Natural killer cell (primary cell): ENCODE results near the gene PNMA8C. TPM values are rescaled to one million over a fixed set of nuclear protein-coding genes. Genes with fewer than 3 reads are reported as not detected.

Source experiments
- ATAC-seq, 3 donors: fragments of 150-1000 bp in 2 of 3; fragments of 200-7000 bp in 1 of 3; cut with Tn5 transposase; 1 replicate in 1 of 3; 2 replicates in 2 of 3; pipeline ENCODE4 v1.10.0; 2021; ENCODE audit warnings: mild to moderate bottlenecking in 2 of 3, moderate library complexity in 2 of 3
- DNase-seq, 2 donors: peaks; one replicate each; pipeline versions ENCODE4 v3.0.0 to v3.0.0-alpha.2; 2013 to 2021; ENCODE audit warnings: mixed read lengths in 1 of 2
- H3K27ac ChIP-seq: one replicate; pipeline ENCODE4 v1.5.1; 2013; ENCODE audit warnings: mild to moderate bottlenecking, low read length
- H3K27me3 ChIP-seq: one replicate; pipeline ENCODE4 v1.6.1; 2013; ENCODE audit warnings: low read length; ENCODE audit not compliant: control insufficient read depth, insufficient read depth
- H3K36me3 ChIP-seq: one replicate; pipeline ENCODE4 v1.6.1; 2013; ENCODE audit warnings: low read length; ENCODE audit not compliant: control insufficient read depth, insufficient read depth
- H3K4me1 ChIP-seq: one replicate; pipeline ENCODE4 v1.6.1; 2013; ENCODE audit warnings: low read length; ENCODE audit not compliant: control insufficient read depth, insufficient read depth
- H3K4me3 ChIP-seq: one replicate; pipeline ENCODE4 v1.5.1; 2013; ENCODE audit warnings: low read length
- H3K9me3 ChIP-seq: one replicate; pipeline ENCODE4 v1.6.1; 2013; ENCODE audit warnings: low read length; ENCODE audit not compliant: control insufficient read depth, insufficient read depth
- H3K27ac Mint-ChIP-seq, 2 donors: one replicate each; pipeline ENCODE4 v1.8.0; 2022; ENCODE audit warnings: mild to moderate bottlenecking in 2 of 2, mixed read lengths in 2 of 2, moderate library complexity in 1 of 2
- H3K27me3 Mint-ChIP-seq, 2 donors: one replicate each; pipeline ENCODE4 v1.8.0; 2022; ENCODE audit warnings: low read depth in 2 of 2, mixed read lengths in 2 of 2
- H3K36me3 Mint-ChIP-seq: one replicate; pipeline ENCODE4 v1.8.0; 2022; ENCODE audit warnings: mixed read lengths
- H3K4me1 Mint-ChIP-seq, 2 donors: one replicate each; pipeline ENCODE4 v1.8.0; 2022; ENCODE audit warnings: mixed read lengths in 2 of 2
- H3K4me3 Mint-ChIP-seq: one replicate; pipeline ENCODE4 v1.8.0; 2022; ENCODE audit warnings: mild to moderate bottlenecking, moderate library complexity, mixed read lengths
- H3K9me3 Mint-ChIP-seq, 2 donors: one replicate each; pipeline ENCODE4 v1.8.0; 2022; ENCODE audit warnings: mixed read lengths in 2 of 2
- WGBS: methylation state at CpG from one replicate; pipeline ENCODE4 v1.1.7; 2013; ENCODE audit warnings: missing lambda C conversion rate; ENCODE audit not compliant: insufficient coverage; 5-methylcytosine and 5-hydroxymethylcytosine counted together
- intact Hi-C: fragments of 100-400 bp; cut with micrococcal nuclease; formaldehyde crosslinking; loops from one replicate; pipeline ENCODE4 v1.14.2; 2022
- total RNA-seq, 4 donors: library from RNA; stranded (reverse); fragments of 120-200 nt in 1 of 4; gene quantifications; one replicate each; pipeline versions ENCODE4 v1.2.3 to v1.2.4, GENCODE V29; 2013 to 2022
- TF ChIP-seq, protein P1 (sequence below): fragments of 200-600 bp; IDR thresholded peaks from one replicate; pipeline ENCODE4 v1.8.0; 2022; ENCODE audit warnings: antibody characterized with exemption

PNMA8C gene
- total RNA-seq: 1 to 10 TPM in 1 of 3 donors, under 1 TPM in 2; 0.55 to 1.2 (median 0.87) TPM
- total RNA-seq (2013): 0.16 TPM

DNA sequence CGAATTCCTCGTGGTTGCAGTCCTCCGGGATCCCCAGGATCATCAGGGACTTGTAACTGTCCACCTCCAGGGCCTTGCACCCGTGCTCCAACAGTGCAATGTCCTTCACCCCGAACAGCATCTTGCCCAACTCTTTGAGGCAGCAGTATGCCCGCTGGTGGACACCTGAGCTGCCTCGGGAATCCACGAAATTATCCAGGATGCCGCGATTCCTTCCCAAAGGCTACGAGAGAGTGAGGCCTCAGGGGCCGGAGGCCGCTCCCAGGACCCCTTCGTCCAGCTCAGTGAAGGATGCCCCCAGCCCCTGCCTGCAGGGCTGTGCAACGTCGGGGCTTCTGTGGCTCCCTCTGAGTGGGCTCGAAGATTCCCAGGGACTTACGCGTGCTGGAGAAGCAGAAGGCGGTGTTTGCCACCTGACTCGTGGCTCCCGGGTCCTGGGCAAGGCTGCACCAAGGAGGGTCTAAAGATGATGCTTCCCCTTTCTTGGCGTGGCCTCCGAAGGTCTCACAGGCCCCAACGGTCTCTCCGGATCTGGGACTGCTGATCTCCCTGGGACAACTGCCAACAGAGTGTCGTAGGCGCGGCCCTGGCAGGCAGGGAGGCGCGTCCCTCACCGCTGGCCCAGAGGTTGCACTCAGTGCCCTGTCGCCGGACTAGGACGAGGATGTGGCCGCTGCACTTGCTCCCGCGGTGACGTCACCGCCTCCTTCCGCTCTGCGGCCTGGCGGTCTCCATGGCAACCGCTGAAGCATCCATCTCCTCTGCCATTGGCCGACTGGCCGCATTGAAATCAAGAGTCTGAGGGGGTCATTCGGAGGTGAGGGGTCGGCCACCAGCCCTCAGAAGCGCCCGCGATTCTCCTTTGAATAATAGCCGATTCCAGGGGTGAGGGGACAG is at the start of gene PNMA8C:
PNMA8C (minus strand) TSS at position 698 of the 897 bp plus-strand sequence; CDS start at position 121, 577 bp downstream.
- Mint-ChIP-seq H3K4me3 (peak within 1 kb of the TSS; percentile 90), H3K27me3 (peaks cover 31 to 41% of the 10 kb centered on the region in 2 donors), H3K9me3 (no peaks in the 10 kb centered on the region), H3K27ac (peak within 1 kb of the TSS; percentile 87 to 91), H3K36me3 (no peaks in the 10 kb centered on the region), H3K4me1 (peaks cover 29 to 42% of the 10 kb centered on the region in 2 donors)
- Histone ChIP-seq H3K27me3 (peaks cover 30% of the 10 kb centered on the region), H3K4me1 (peaks cover 21% of the 10 kb centered on the region), H3K4me3 (peak within 1 kb of the TSS; percentile 14), H3K36me3 (no peaks in the 10 kb centered on the region), H3K27ac (no peak within 1 kb of the TSS), H3K9me3 (no peaks in the 10 kb centered on the region)
- TF ChIP-seq, protein P1, sequence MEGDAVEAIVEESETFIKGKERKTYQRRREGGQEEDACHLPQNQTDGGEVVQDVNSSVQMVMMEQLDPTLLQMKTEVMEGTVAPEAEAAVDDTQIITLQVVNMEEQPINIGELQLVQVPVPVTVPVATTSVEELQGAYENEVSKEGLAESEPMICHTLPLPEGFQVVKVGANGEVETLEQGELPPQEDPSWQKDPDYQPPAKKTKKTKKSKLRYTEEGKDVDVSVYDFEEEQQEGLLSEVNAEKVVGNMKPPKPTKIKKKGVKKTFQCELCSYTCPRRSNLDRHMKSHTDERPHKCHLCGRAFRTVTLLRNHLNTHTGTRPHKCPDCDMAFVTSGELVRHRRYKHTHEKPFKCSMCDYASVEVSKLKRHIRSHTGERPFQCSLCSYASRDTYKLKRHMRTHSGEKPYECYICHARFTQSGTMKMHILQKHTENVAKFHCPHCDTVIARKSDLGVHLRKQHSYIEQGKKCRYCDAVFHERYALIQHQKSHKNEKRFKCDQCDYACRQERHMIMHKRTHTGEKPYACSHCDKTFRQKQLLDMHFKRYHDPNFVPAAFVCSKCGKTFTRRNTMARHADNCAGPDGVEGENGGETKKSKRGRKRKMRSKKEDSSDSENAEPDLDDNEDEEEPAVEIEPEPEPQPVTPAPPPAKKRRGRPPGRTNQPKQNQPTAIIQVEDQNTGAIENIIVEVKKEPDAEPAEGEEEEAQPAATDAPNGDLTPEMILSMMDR: no peak
- DNase-seq: peak; percentile 59 to 71
- 25% methylated on average over 52 of the region's 52 CpGs for WGBS
- intact Hi-C loops: no loop called here
- ATAC-seq: peak; percentile 61 to 91 (median 80)

DNA sequence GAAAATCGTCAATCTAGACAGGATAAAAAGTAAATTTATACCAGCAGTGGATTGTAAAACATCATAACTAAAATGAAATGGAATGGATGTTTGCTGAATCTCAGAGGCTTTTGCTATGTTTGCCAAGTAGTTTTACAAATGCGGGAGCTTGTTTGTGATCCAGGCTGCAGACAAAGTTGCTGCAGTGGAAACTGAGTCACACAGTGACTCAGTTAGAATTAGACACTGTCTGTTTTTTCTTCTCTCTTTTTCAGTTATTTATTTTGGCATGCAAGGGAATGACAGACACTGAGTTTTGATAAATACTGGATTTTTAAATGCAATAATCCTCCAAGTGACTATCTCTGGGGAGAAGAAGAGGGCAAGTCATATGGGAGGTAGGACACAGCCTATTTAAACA is 47.2 kb upstream of the PNMA8C start:
- H3K4me1 ChIP-seq: peaks cover 3% of the 10 kb centered on the region
- no peak for DNase-seq
- intact Hi-C loops: no loop called here
- TF ChIP-seq, protein P1: no peak
- no peaks in the 10 kb centered on the region for H3K9me3 Mint-ChIP-seq
- H3K27ac ChIP-seq: no peak overlapping the region
- H3K4me1 Mint-ChIP-seq: no peaks in the 10 kb centered on the region
- H3K36me3 ChIP-seq: no peaks in the 10 kb centered on the region
- H3K4me3 ChIP-seq: no peak overlapping the region
- peaks cover 4% of the 10 kb centered on the region for H3K27me3 ChIP-seq
- H3K4me3 Mint-ChIP-seq: no peak overlapping the region
- no peaks in the 10 kb centered on the region for H3K36me3 Mint-ChIP-seq
- no peak for ATAC-seq
- 100% methylated on average over 1 of the region's 2 CpGs for WGBS
- H3K27ac Mint-ChIP-seq: no peak overlapping the region
- peaks cover 37% of the 10 kb centered on the region in 2 donors for H3K27me3 Mint-ChIP-seq
- no peaks in the 10 kb centered on the region for H3K9me3 ChIP-seq

DNA sequence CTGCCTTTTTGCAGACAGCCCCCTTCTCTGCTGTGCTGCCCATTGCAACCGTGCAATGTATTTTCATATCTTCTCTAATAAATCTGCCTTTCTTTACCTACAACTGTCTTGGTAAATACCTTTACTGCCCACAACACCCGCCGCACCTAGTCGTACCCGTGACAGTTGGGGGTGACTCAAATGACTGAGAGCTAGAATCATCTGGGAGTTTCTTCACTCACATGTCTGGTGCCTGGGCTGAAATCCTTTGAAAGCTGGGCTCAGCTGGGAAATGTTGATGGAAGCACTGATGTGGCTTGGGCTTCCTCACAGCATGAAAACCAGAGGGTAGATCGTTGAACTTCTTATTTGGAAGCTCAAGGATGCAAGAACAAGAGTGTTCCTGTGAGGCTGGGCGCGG is 45.5 kb upstream of the PNMA8C start:
- Mint-ChIP-seq H3K4me3 (no peak overlapping the region), H3K27me3 (peaks cover 44 to 49% of the 10 kb centered on the region in 2 donors), H3K36me3 (no peaks in the 10 kb centered on the region), H3K4me1 (no peaks in the 10 kb centered on the region), H3K9me3 (no peaks in the 10 kb centered on the region), H3K27ac (no peak overlapping the region)
- no peaks in the 10 kb centered on the region for H3K9me3 ChIP-seq
- no peaks in the 10 kb centered on the region for H3K36me3 ChIP-seq
- TF ChIP-seq, protein P1: no peak
- intact Hi-C loops: no loop called here
- H3K27me3 ChIP-seq: peaks cover 5% of the 10 kb centered on the region
- ATAC-seq: no peak
- no peak overlapping the region for H3K4me3 ChIP-seq
- WGBS: 88% methylated on average over 8 of the region's 8 CpGs
- H3K4me1 ChIP-seq: peaks cover 3% of the 10 kb centered on the region
- H3K27ac ChIP-seq: no peak overlapping the region
- no peak for DNase-seq
